Stimulated activated CD8-positive, alpha-beta memory T cell treated with anti-CD3 and anti-CD28 coated beads, Interleukin-12 subunit alpha, Interleukin-12 subunit beta, amount 100 ng/mL, for 24 hours (primary cell): Measurements from ENCODE around the gene TBC1D32.
"Not testable (repeated sequence)": the region's sequence is repeated elsewhere in the genome, so short reads cannot be mapped to it uniquely, and the experiment has no call there.

Source experiments
- DNase-seq: peaks from one replicate; pipeline ENCODE4 v3.0.0-alpha.2; 2020; ENCODE audit errors: extremely low read depth

Gene TBC1D32

GRCh38 chr6:121134922-121135321 is 199.4 kb downstream of the TBC1D32 start:
- no peak for DNase-seq

GRCh38 chr6:121124600-121124999 is 209.7 kb downstream of the TBC1D32 start:
- DNase-seq = no peak

GRCh38 chr6:121112356-121112755 is 221.9 kb downstream of the TBC1D32 start:
- no peak for DNase-seq

GRCh38 chr6:121110733-121111132 is 223.5 kb downstream of the TBC1D32 start:
- DNase-seq = no peak

- DNase-seq = no peak
Measured at GRCh38 chr6:121106962-121107361, 227.3 kb downstream of the TBC1D32 start.

- DNase-seq = no peak
Measured at GRCh38 chr6:121105461-121105860, 228.8 kb downstream of the TBC1D32 start.

- DNase-seq = no peak
Measured at GRCh38 chr6:121093928-121094327, 240.4 kb downstream of the TBC1D32 start.

- no peak for DNase-seq
Measured at GRCh38 chr6:121090492-121090891, 243.8 kb downstream of the TBC1D32 start.

GRCh38 chr6:121086876-121087275 is 247.4 kb downstream of the TBC1D32 start:
- no peak for DNase-seq

GRCh38 chr6:121076119-121076518 is 258.2 kb downstream of the TBC1D32 start:
- no peak for DNase-seq

GRCh38 chr6:121068749-121069148 is 265.5 kb downstream of the TBC1D32 start:
- not testable (repeated sequence) for DNase-seq

GRCh38 chr6:121067381-121067780 is 266.9 kb downstream of the TBC1D32 start:
- no peak for DNase-seq

GRCh38 chr6:121064345-121064744 is 269.9 kb downstream of the TBC1D32 start:
- DNase-seq = no peak

- DNase-seq = no peak
Measured at GRCh38 chr6:121055572-121056163, 278.6 kb downstream of the TBC1D32 start.

- DNase-seq = not testable (repeated sequence)
Measured at GRCh38 chr6:121048593-121048992, 285.7 kb downstream of the TBC1D32 start.

- not testable (repeated sequence) for DNase-seq
Measured at GRCh38 chr6:121044905-121045304, 289.4 kb downstream of the TBC1D32 start.

- not testable (repeated sequence) for DNase-seq
Measured at GRCh38 chr6:121043706-121044105, 290.6 kb downstream of the TBC1D32 start.

GRCh38 chr6:121043211-121043610 is 291.1 kb downstream of the TBC1D32 start:
- not testable (repeated sequence) for DNase-seq

GRCh38 chr6:121042766-121043165 is 291.5 kb downstream of the TBC1D32 start:
- no peak for DNase-seq

- no peak for DNase-seq
Measured at GRCh38 chr6:121040831-121041230, 293.4 kb downstream of the TBC1D32 start.

GRCh38 chr6:121033091-121033490 is 301.2 kb downstream of the TBC1D32 start:
- no peak for DNase-seq

GRCh38 chr6:121032268-121033006 is 301.8 kb downstream of the TBC1D32 start:
- no peak for DNase-seq
